GM21367 (cell line): ENCODE data around the gene KBTBD2.
"Not testable (repeated sequence)": the region's sequence is repeated elsewhere in the genome, so short reads cannot be mapped to it uniquely, and the experiment has no call there.

Experiments
- ATAC-seq: cut with Tn5 transposase; IDR thresholded peaks from one replicate; pipeline ENCODE4 v1.9.1; 2021; ENCODE audit not compliant: unreplicated experiment

The KBTBD2 gene

DNA sequence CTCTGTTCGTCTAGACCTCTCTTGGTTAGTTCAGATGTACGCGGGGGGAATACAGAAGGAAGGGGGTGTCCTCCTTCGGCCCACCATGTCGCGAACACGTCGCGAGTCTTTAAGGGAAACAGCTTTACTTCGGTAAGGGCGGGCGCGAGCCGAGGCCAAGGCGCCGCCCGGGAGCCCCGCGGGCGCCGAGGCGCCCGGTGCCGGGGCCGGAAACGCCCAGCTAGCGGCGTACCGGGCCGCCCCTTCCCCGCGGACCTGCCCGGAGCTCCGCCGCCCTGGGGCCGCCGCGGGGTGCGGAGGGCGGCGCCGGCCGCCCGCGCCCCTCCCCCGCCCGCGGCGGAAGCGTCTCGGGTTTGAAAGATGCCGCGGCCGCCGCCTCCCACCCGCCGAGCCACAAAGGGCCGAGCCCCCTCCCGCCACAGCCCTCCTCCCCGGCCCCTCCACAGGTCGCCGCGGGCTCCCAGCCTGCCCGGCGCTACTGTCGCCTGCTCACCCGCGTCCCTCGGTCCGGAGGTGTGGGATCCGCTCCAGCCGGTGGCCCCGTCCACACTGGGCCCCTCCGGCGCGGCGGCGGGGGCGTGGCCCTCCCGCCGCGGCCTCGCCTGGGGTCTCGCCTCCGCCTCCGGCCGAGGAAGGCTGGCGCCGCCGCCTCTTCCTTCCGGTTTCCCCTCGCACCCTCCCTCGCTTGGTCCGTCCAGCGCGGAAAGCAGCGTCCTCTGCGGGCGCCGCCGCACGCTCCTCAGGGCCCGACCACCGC lies at the start of gene KBTBD2:
TSS of gene KBTBD2 (minus strand) at position 718 of the 757 bp plus-strand sequence. CDS start 12,156 bp downstream, outside the sequence.
- ATAC-seq: peak; percentile 60

DNA sequence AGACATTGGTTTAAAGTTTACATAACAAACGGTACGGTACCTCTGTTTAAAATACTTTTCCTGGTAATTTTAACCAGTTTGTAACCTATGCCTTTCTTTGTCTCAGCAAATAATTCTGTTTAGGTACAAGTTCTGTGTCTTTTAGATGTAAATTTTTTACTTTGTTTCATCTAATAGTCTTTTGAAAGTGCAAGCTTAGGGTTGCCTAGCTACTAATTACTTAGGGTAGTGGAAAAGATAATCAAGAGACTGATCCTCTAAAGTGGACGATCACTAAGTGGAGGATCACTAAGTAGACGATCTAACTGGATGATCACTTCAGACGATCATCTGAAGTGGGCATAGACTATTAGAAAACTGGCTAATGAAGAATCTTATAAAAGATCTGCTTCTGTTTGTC lies 49.6 kb upstream of the KBTBD2 start:
- no peak for ATAC-seq

DNA sequence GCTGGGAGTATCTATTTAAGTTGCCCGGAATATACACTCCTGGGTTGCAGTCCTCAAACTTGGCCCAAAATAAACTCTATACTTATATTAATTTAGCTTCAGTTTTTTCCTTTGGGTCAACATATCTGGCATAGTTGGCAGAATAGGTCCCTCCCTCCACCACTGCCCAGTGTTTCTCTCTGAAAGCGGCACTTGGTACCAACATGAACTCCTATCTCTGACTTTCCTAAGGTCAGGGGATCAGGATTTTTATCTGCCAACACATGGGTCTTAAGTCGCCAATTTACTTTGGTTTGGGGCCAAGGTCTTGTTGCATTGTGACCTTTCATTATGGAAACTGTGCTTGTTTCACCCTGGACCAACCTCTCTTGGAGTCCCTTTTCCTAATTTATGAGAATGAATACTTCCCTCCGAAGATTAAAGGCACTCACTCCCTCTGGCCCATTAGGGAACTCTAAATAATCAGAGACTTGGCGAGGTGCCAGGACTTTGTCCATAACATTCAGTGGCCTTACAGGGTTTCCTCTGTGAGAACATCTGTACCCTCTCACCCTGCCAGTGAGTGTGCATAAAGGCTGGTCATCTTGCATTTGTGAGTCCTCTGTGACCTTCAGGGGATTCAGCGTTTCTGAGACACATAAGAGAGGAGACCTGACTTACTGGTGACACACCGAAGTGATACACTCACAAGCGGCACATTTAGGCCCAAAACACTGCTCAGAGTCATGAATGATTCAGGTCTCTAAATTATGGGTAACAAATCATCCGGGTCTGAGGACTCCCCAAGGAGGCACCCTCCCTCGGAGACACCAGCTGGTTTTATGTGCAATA lies 46.0 kb upstream of the KBTBD2 start:
- no peak for ATAC-seq

DNA sequence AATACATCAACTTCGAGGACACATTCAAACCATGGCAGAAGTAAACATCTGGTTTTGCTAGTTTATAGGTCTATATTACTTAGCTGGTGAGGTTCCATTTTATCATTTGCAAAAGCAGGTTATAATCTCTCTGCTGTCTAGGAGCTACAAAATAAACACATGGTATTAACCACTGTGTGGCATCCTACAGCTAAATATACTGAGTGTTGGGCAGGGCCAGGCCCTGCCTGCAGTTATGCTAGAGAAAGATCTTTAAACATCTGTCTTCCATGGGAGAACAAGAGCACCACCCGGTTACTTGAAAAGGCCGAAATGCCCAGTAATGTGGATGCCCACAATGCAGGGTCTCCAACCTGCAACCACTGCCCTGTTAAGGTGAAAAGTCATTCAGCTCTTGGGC lies 45.1 kb upstream of the KBTBD2 start:
- ATAC-seq: no peak

DNA sequence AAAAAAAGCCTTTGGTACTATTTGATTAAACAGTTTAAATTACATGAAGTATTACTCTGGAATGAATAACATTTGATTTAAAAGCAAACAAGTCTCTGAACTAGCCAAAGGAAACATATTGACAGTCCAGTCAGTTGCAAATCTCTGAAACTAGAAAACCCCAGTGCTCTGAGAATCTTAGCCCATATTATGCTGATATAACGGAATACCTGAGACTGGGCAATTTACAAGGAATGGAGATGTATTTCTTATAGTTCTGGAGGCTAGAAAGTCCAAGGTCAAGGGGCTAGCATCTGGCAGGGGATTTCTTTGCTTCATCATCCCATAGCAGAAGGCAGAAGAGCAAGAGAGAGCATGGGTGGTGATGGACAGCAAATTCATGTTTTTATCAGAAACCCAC lies 44.0 kb upstream of the KBTBD2 start:
- ATAC-seq: no peak

DNA sequence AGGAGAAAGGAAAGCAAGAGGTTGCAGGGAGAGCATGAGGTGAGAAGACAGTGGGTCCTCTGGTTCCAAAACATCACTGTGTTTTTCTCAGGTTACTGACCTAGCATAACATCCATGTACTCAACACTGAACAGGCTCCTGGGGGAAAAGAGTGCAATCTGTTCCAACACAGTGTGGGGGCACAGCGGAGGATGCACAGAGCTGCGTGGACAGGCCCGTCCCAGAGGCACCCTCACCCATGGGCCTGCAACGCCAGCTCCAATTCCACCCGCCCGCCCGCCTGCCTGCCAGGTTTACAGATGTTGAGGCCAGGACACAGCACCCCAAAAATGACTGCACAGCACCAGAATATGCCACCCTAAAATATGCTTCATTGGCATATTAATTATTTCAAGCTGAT lies 38.8 kb upstream of the KBTBD2 start:
- ATAC-seq: no peak

DNA sequence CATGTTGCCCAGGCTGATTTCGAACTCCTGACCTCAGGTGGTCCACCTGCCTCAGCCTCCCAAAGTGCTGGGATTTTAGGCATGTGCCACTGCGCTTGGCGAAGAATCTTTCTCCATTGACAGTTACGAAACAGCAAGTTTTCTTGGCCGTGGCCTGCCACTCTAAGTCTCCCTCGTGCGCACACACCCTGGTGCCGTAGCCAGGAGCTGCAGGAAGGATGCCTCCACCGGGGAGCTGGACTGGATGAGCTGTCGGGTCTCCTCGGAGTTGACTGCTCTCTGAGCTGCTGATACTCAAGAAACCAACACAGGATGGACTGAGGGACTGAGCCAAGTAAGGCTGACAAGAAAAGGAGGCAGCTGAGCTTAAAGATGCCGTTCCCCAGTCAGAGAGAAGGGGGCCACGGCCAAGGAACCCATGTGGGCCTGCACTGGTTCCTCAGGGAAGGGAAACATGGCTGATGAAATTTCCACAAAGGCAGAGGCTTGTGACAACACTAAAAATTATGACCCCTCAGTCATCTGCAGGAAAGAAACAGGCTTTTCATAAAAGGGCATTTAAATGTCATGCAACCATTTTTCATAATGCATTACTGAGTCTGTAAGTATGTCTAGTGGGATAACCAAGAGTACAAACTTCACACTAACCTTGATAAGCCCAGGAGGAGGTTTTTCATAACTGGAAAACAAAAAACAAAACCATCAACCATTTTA lies 38.0 kb upstream of the KBTBD2 start:
- ATAC-seq: no peak

DNA sequence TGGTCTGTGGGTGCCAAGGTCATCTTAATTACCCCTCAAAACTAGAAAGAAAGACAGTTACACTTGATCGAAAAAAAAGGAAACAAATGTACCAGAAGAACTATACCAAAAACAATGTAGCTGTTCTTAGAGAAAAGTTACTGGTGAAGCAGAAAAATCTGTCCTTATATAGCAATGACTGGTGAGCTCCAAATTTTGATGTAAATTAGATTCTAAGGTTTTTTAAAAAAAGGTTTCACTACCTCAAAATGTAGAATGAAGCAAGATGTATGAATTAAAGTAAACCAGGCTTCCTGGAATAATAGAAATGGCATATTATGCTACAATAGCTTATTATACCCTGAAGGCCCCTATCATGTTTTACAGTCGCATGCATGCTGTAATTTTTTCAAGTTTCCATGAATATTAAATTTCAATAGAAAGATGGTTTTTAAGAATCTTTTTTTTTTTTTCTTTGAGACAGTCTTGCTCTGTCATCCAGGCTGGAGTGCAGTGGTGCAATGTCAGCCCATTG lies 37.3 kb upstream of the KBTBD2 start:
- ATAC-seq: no peak

DNA sequence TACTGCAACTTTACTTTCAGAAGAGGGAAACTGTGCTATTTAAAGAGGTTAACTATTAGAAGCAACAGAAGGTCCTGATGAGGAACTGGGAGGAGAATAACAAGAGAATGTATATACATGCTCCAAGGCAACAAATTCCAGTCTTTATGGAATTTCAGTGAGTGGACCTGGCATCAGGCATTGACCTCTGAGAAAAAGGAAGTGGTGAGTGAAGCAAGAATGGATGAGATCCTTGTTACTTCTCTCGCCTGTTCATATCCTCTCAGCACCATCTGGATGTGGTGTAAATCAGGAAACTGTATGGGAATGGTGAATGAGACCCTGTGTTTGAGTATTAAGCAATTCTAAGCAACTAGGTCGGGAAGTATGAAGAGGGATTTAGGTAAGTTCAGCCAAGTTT lies 30.3 kb upstream of the KBTBD2 start:
- no peak for ATAC-seq

DNA sequence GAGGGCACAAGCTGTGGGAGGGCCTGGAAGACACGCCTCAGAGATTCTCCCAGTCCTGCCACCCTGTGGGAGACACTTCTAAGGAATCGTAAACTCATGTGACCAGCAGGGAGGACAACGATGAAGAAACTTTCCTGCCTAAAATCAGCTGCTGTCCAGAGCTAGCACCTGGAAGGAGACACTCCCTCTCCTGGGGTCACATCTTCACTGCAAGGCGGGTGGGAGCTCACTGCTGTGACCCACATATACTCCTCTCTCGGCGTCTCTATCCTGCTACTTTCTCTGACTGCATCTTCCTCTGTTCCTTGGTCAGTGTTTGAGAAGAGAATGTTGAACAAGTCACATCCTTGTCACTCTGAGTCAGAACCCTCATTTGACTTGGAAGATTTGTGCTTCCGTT lies 25.4 kb upstream of the KBTBD2 start:
- not testable (repeated sequence) for ATAC-seq

DNA sequence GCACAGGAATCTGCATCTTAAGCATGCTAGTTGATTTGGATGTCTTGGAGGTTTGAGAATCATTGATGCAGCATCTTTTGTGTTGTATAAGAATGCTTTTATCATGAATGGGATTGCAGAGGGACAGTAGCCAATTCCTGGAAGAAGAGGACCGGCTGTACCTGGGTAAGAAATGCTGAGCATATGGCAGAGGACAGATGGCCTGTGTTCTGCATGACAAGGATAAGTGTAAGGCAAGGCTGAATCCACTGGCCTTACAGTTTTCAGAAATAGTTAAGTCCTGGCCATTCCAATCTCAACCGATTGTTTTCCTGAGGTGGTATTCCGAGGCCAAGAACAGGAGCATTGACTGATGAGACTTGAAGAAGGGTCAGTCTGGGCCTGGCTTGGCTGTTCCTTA lies 24.4 kb upstream of the KBTBD2 start:
- no peak for ATAC-seq

DNA sequence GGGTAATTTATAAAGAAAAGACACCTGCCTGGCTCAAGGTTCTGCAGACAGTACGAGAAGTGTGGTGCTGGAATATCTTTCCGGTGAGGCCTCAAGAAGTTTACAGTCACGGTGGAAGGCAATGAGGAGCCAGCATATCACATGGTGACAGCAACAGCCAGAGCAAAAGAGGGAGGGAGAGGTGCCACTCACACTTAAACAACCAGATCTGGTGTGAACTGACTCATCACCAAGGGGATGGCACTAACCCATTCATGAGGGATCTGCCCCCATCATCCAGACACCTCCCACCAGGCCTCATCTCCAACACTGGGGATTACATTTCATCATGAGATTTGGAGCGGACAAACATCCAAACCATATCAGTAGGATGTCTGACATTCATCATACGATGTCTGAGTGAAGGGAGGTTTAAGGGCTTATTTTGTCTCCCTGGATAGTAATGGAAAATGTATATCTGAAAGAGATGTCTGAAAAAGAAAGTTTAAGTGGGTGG lies 23.5 kb upstream of the KBTBD2 start:
- no peak for ATAC-seq

DNA sequence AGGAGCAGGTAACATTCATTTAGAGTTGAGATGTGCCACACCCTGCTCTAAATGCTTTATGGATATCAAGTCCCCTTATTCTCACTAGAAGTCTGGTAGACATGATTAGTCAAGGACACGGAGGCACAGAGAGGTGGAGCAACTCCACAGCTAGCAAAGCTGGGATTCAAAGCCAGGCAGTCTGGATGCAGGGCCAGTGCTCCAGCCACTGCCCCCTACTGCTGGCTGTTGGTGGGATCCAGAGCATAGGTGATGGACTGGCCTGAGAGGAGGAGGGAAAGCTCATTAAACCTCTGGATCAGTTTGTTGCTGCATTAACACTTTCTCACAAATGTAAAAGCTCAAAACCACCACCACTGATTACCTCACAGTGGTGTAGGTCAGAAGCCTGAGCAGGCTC lies 22.6 kb upstream of the KBTBD2 start:
- no peak for ATAC-seq

DNA sequence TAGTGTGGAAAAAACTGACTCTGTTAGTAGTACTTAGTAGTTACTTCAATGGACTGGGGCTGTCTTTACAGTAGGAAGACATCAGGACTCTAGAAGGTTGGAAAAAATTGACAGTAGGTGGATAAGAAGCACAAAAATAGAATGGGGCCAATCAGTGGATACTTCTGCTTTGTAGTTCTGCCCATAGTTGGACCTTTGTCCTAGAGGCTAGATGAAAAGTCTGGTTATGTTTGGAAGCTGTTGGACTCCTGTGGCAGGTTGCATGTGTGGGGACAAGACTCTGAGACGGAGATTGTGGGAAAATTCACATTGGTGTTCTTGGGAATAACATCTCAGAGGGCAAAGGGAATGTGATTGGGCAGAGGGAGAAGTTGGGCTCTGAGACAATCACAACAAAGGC lies 18.6 kb upstream of the KBTBD2 start:
- no peak for ATAC-seq

DNA sequence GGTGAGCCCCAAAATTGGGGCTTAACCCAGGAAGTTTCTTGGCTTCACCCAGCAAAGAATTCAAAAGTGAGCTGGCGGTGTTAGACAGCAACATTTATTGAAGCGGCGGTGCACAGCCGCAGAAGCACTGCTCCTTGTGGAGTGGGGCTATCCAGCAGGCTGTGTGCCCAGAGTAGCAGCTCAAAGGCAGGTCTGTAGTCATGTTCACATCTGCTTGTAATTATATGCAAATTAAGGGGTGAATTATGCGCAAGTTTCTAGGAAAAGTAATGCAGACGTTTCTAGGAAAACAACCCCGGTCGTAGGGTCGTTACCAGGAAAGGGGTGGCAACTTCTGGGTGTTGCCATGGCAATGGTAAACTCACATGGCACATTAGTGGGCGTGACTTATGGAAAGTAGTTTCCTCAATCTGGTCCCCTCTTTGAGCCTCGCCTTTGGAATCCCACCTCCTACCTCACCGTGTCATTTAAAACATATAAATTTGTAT lies 13.7 kb upstream of the KBTBD2 start:
- ATAC-seq: no peak

DNA sequence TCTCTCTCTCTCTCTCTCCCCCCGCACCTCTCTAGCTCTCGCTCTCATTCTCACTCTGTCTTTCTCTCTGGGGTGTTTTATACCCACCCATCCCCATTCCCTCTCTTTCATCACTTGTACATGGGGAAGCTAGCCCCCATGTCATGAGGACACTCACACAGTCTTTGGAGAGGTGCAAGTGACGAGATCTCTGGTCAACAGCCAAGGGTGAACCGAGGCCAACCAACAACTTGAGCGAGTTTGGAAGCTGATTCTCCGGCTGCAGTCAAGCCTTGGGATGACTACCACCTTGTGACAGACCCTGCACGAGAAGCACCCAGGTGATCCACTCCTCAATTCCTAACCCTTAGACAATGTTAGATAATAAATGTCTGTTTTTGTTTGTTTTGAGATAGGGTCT lies 10.1 kb upstream of the KBTBD2 start:
- no peak for ATAC-seq

DNA sequence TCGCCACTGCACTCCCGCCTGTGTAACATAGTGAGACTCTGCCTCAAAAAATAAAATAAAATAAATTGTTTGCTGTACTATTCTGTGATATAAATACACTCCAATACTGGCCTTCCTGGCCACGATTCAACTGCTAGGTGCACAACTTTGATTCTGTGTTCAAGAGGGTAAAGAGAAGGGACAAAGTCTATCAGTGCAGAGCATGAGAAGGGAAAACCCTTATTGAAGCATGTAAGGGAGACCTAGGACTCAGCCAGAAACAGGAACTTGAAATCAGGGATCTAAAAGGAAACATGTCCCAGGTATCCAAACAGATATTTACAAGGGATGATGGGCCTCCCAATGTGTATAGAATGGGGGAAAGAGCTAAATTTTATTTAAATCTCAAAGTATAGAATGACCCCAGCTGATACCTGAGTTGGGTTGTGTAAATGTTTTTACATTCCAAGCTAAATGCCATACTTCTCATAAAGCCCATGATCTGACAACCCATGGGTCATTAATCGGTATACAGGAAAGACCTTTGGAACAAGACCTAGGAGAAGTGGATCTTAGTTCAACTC lies 9.0 kb upstream of the KBTBD2 start:
- ATAC-seq: no peak

DNA sequence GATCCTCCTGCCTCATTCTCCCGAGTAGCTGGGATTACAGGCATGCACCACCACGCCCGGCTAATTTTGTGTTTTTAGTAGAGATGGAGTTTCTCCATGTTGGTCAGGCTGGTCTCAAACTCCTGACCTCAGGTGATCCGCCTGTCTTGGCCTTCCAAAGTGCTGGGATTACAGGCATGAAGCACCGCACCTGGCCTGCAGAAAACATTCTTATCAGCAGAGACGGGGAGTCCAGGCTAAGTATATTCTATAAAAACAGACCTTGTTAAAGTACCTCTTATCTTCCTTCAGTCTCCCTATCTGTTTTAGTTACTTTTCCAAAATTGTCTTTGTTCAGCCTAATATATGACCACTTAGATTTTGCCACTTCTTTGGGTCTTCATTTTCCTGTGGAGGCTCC lies 5.8 kb upstream of the KBTBD2 start:
- not testable (repeated sequence) for ATAC-seq

DNA sequence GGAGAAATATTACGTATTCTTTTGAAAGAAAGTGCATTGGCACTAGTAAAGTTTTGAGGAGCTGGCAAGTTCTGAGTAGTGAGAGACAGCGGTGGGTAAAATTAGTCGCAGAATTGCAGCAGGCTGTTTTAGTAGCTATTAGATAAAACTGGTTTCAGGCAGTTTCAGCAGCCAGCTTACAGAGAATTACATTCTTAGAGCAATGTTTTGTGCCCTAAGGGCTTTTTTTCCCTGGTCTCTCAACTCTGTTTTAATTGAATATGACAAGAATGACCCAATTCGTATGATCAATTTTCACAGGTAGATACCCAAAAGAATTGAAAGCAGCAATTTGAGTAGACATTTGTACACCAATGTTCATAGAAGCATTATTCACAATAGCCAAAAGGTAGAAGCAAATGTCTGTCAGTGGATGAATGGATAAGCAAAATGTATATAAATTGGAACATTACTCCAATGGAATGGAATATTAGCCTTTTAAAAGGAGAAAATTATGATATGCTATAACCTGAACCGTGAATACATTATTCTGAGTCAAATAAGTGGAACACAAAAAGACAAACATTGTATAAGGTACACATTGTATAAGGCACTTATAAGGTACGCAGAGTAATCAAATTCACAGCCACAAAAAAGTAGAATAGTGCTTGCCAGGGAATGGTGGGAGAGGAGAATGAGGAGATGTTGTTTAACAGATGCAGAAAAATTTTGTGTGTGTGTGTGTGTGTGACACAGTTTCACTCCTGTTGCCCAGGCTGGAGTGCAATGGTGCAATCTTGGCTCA lies 5.2 kb upstream of the KBTBD2 start:
- ATAC-seq: no peak

DNA sequence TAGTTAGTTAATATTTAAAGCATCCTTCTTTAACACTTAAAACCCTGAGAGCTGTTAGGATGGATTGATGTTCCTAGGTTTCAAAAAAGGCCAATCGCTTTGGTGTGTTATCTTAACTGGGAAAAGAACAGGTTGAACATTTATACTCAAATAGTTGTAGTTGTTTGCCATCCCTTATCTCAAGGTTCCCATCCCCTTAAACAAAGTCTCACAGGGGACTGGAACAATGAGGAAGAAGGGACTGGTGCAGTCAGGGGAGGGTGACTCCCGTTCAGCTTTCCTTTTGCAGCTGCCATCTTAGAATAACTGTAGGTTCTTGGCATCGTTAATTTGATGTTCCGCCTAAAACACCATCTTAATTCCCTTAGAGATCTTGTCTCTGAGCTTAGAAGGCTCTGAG lies 2.6 kb upstream of the KBTBD2 start:
- no peak for ATAC-seq
